ENCODE results near the gene PTPRF.

Gene PTPRF

GRCh38 chr1:43538969-43539368, 8.3 kb downstream of the PTPRF start:
- H3K27ac ChIP-seq, result no peak overlapping the region

GRCh38 chr1:43539726-43540434, 9.2 kb downstream of the PTPRF start:
- H3K4me1 ChIP-seq, result peaks cover 0 to 86% (median 37%) of the 10 kb centered on the region in 4 donors
- intact Hi-C loops (cut with DNase I; ENCODE audit: low total_unique reads), result no loop called here
- no peak overlapping the region for H3K4me3 ChIP-seq
- no peaks in the 10 kb centered on the region for H3K36me3 ChIP-seq
- no peak for DNase-seq
- TF ChIP-seq, protein P1, sequence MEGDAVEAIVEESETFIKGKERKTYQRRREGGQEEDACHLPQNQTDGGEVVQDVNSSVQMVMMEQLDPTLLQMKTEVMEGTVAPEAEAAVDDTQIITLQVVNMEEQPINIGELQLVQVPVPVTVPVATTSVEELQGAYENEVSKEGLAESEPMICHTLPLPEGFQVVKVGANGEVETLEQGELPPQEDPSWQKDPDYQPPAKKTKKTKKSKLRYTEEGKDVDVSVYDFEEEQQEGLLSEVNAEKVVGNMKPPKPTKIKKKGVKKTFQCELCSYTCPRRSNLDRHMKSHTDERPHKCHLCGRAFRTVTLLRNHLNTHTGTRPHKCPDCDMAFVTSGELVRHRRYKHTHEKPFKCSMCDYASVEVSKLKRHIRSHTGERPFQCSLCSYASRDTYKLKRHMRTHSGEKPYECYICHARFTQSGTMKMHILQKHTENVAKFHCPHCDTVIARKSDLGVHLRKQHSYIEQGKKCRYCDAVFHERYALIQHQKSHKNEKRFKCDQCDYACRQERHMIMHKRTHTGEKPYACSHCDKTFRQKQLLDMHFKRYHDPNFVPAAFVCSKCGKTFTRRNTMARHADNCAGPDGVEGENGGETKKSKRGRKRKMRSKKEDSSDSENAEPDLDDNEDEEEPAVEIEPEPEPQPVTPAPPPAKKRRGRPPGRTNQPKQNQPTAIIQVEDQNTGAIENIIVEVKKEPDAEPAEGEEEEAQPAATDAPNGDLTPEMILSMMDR (IDR thresholded peaks at IDR 0.05), result no peak
- no peaks in the 10 kb centered on the region for H3K27me3 ChIP-seq
- peak overlapping the region; percentile 80 to 84 for H3K27ac ChIP-seq
- no peaks in the 10 kb centered on the region for H3K9me3 ChIP-seq

More at GRCh38 chr1:43538969-43539368, 8.3 kb downstream of the PTPRF start:
- Histone ChIP-seq H3K4me1 (peaks cover 0 to 77% (median 37%) of the 10 kb centered on the region in 4 donors), H3K9me3 (no peaks in the 10 kb centered on the region), H3K4me3 (no peak overlapping the region), H3K36me3 (no peaks in the 10 kb centered on the region), H3K27me3 (no peaks in the 10 kb centered on the region)
- intact Hi-C loops (cut with DNase I; ENCODE audit: low total_unique reads), result no loop called here
- DNase-seq, result no peak
- TF ChIP-seq, protein P1 (IDR thresholded peaks at IDR 0.05), result no peak

- H3K9me3 ChIP-seq, result no peaks in the 10 kb centered on the region
- DNase-seq, result peak; percentile 78 to 90
- intact Hi-C loops (cut with DNase I; ENCODE audit: low total_unique reads), result no loop called here
- peaks cover 0 to 87% (median 45%) of the 10 kb centered on the region in 4 donors for H3K4me1 ChIP-seq
- TF ChIP-seq, protein P1 (IDR thresholded peaks at IDR 0.05), result no peak
- H3K27ac ChIP-seq, result peak overlapping the region; percentile 80 to 84
- H3K4me3 ChIP-seq, result peak overlapping the region in 1 of 2 donors; percentile 5
- no peaks in the 10 kb centered on the region for H3K27me3 ChIP-seq
- H3K36me3 ChIP-seq, result no peaks in the 10 kb centered on the region
Measured at GRCh38 chr1:43540653-43541071, 10.0 kb downstream of the PTPRF start.

DNA sequence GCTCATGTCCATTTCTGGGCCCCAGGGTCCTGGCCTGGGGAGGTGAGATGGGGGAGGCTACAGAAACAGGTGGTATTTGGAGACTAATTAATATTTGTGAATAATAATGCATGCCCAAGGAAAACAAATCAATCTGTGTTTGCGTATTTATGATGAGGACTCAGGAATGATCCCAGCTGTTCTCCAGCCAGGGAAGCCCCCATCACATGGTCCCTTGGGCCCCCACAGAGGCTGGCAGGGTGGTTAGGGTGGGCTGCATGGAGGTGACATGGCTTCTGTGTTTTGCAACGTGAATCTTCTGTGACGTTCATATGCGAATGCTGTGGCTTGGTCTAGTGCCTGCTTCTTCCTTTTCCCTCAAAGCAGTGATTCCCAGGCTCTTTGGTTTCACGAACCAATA, 10.5 kb downstream of the PTPRF start:
- Histone ChIP-seq H3K4me3 (no peak overlapping the region), H3K9me3 (no peaks in the 10 kb centered on the region), H3K27ac (peak overlapping the region; percentile 80 to 84), H3K27me3 (no peaks in the 10 kb centered on the region), H3K36me3 (no peaks in the 10 kb centered on the region), H3K4me1 (peaks cover 0 to 88% (median 50%) of the 10 kb centered on the region in 4 donors)
- TF ChIP-seq, protein P1 (IDR thresholded peaks at IDR 0.05), result no peak
- intact Hi-C loops (cut with DNase I; ENCODE audit: low total_unique reads), result no loop called here
- DNase-seq, result no peak

GRCh38 chr1:43541721-43542401, 11.2 kb downstream of the PTPRF start:
- Histone ChIP-seq H3K36me3 (no peaks in the 10 kb centered on the region), H3K4me3 (no peak overlapping the region), H3K27me3 (no peaks in the 10 kb centered on the region), H3K4me1 (peaks cover 0 to 88% (median 55%) of the 10 kb centered on the region in 4 donors), H3K9me3 (no peaks in the 10 kb centered on the region), H3K27ac (peak overlapping the region; percentile 80 to 84)
- DNase-seq, result peak; percentile 83 to 96
- TF ChIP-seq, protein P1 (IDR thresholded peaks at IDR 0.05), result no peak
- intact Hi-C loops (cut with DNase I; ENCODE audit: low total_unique reads), result no loop called here

Data from tibial artery (tissue), 4 donors.